Gastroesophageal sphincter (tissue), 4 donors: ENCODE results near the gene ASIC4. TPM values are rescaled to one million over a fixed set of nuclear protein-coding genes. Genes with fewer than 3 reads are reported as not detected.

Experiments used
- ATAC-seq: fragments of 150-250 bp; one replicate; pipeline ENCODE4 v1.9.1; 2016; ENCODE audit warnings: mild to moderate bottlenecking, moderate library complexity
- H3K27ac ChIP-seq, 4 donors: fragments of 200-600 bp; sonication (generic) in 3 of 4; 1 replicate in 3 of 4; 2 replicates in 1 of 4; pipeline ENCODE4 v1.5.1; 2016 to 2019
- H3K27me3 ChIP-seq: fragments of 200-600 bp; sonication (generic); one replicate; pipeline ENCODE4 v1.5.1; 2019
- H3K36me3 ChIP-seq, 2 donors: fragments of 200-600 bp; sonication (generic); one replicate each; pipeline ENCODE4 v1.5.1; 2019; ENCODE audit warnings: control low read depth in 1 of 2
- H3K4me1 ChIP-seq, 3 donors: fragments of 200-600 bp; sonication (generic); 1 replicate in 2 of 3; 2 replicates in 1 of 3; pipeline ENCODE4 v1.5.1; 2016 to 2019; ENCODE audit warnings: control low read depth in 2 of 3
- H3K4me3 ChIP-seq, 2 donors: fragments of 200-600 bp; sonication (generic); one replicate each; pipeline ENCODE4 v1.5.1; 2019; ENCODE audit warnings: mild to moderate bottlenecking in 1 of 2, moderate library complexity in 1 of 2
- H3K9me3 ChIP-seq, 3 donors: fragments of 200-600 bp; sonication (generic); one replicate each; pipeline ENCODE4 v1.5.1; 2017 to 2019; ENCODE audit warnings: control low read depth in 2 of 3
- CTCF ChIP-seq, 4 experiments: fragments of 200-600 bp in 2 of 4; fragments of 450-650 bp in 2 of 4; sonication (generic) in 1 of 4; IDR thresholded peaks; one replicate each; pipeline ENCODE4 v1.5.1; 2017 to 2019; ENCODE audit warnings: antibody characterized with exemption in 4 of 4, mild to moderate bottlenecking in 2 of 4, moderate library complexity in 2 of 4
- EP300 ChIP-seq: sonication (generic); formaldehyde crosslinking; IDR thresholded peaks from one replicate; pipeline ENCODE4 v1.6.1; 2017; ENCODE audit warnings: antibody characterized with exemption, mild to moderate bottlenecking
- POLR2A ChIP-seq, 2 donors: fragments of 450-650 bp; IDR thresholded peaks; one replicate each; pipeline ENCODE4 v1.6.1; 2017; ENCODE audit warnings: antibody characterized with exemption in 2 of 2, mild to moderate bottlenecking in 2 of 2, moderate library complexity in 1 of 2
- POLR2AphosphoS5 ChIP-seq: sonication (generic); formaldehyde crosslinking; IDR thresholded peaks from one replicate; pipeline ENCODE4 v1.6.1; 2017; ENCODE audit warnings: antibody characterized with exemption
- WGBS, 2 donors: methylation state at CpG; one replicate each; pipeline ENCODE4 v1.1.5; 2018; ENCODE audit warnings: low coverage in 1 of 2; 5-methylcytosine and 5-hydroxymethylcytosine counted together
- small RNA-seq, 4 donors: library from RNA; depleted of rRNA; stranded (forward); fragments of <200 nt; gene quantifications; one replicate each; pipeline ENCODE3, GENCODE V24; 2016
- total RNA-seq, 4 donors: library from RNA; depleted of rRNA; stranded (reverse); fragments of >200 nt; gene quantifications; one replicate each; pipeline ENCODE4 v1.1.0, GENCODE V29; 2016

Gene ASIC4
- total RNA-seq, 4 donors from 2014 or later, result 0.16 TPM; not detected in 3

DNA sequence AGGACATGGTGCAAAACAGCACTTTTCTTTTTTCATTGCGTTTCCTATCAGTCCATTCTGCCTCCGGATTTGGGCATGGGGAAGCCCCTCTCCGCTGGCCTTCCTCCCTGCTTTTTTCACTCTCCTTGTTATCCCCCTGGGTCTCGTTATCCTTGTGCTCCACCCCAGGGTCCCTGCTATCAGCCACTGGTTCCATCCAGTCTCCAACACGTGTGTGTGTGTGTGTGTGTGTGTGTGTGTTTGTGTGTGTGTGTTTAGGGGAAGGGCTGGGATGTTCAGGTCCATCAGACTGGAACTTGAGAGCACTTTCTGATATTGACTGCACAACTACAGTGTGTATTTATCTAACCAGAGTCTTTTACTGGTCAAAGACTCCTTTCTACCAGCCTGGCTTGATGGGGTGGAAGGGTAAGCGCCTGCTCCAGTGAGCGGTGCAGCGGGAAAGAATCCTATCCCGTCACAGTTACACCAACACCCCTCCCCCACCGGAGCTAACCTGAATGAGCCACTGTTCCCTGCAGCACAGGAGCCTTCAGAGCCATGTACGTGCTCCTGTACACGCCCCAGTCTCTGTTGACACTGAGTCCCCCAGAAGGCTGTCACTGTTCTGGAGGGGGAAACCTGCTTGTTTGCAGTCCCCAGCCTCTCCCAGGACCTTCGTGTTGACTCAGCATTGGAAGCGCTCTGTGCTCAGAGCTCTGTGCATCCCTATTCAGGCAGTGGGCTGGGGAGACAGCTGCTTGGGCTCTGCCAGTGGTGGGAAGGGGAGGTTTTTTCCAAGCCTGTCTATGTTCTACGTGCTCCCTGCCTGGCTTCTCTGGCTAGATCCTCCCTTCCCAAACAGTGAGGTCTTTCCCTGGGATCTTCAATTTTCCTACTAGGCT is 62.5 kb downstream of the ASIC4 start:
- Histone ChIP-seq H3K36me3 (no peaks in the 10 kb centered on the region), H3K27me3 (peaks cover 52% of the 10 kb centered on the region), H3K9me3 (no peaks in the 10 kb centered on the region), H3K4me1 (peaks cover 0 to 6% (median 0%) of the 10 kb centered on the region in 3 donors), H3K4me3 (no peak overlapping the region), H3K27ac (no peak overlapping the region)
- no peak for ATAC-seq
- WGBS, 2 donors, result 16 to 24% methylated on average over 6 to 10 of the region's 15 CpGs
- TF ChIP-seq CTCF (IDR thresholded peaks at IDR 0.05) (no peak), POLR2A (IDR thresholded peaks at IDR 0.05) (no peak), EP300 (no peak), POLR2AphosphoS5 (no peak)

DNA sequence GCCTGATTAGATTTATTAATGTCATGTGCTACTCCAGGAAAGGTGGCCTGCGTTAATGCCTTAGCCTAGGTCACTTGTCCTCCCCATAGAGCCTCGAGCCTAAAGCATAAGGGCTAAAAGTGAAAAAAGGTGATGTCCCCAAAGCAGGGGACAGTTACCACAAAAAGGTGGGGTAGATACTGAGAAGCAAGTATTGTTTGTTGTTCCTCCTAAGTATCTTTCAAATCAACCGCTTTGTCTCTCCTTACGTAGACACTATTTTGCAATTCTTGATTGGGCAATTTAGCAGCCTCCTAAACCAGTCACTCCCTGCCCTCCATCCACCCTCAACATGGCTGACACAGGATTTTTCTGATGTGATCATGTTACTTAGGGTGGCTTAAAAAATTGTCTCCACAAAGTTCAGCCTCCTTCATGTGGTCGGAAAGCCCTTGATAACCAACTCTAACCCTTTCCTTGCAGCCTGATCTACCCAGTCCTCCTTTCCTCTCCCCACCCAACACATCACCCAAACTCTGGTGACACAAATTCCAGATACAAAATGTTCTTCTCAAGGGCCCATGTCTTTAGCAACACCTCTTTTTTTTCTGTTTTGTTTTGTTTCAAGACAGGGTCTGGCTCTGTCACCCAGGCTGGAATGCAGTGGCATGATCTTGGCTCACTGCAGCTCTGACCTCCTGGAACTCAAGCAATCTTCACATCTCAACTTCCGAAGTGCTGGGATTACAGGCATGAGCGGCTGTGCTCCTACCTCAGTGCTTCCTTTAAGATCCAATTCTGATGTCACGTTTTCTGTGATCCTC is 64.7 kb downstream of the ASIC4 start:
- 75 to 83% methylated on average over 5 to 8 of the region's 8 CpGs for WGBS, 2 donors
- no peaks in the 10 kb centered on the region for H3K9me3 ChIP-seq
- H3K36me3 ChIP-seq, result no peaks in the 10 kb centered on the region
- H3K27ac ChIP-seq, result no peak overlapping the region
- no peak for TF ChIP-seq EP300
- no peak overlapping the region for H3K4me3 ChIP-seq
- H3K4me1 ChIP-seq, result no peaks in the 10 kb centered on the region
- ATAC-seq, result peak; percentile 22
- H3K27me3 ChIP-seq, result peaks cover 54% of the 10 kb centered on the region

DNA sequence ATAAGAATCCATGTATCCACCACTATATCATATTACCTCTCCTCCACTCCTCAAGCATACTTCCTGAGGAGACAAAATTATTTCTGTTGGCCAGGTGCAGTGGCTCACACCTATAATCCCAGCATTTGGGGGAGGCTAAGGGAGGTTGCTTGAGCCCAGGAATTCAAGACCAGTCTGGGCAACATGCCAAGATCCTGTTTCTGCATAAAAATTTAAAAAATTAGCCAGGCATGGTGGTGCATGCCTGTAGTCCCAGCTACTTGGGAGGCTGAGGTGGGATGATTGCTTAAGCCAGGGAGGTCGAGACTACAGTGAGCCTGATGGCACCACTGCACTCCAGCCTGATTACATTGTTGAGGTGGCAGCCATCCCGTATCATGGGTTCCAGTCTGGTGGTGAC is 67.1 kb downstream of the ASIC4 start:
- TF ChIP-seq POLR2A (IDR thresholded peaks at IDR 0.05) (no peak), CTCF (IDR thresholded peaks at IDR 0.05) (no peak), EP300 (no peak), POLR2AphosphoS5 (no peak)
- ATAC-seq, result no peak
- H3K9me3 ChIP-seq, result no peaks in the 10 kb centered on the region
- no peak overlapping the region for H3K27ac ChIP-seq
- 92% methylated on average over 2 of the region's 2 CpGs; no CpG with 5 or more reads in 1 of the 2 donors for WGBS, 2 donors
- no peak overlapping the region for H3K4me3 ChIP-seq
- H3K27me3 ChIP-seq, result peaks cover 45% of the 10 kb centered on the region
- no peaks in the 10 kb centered on the region for H3K4me1 ChIP-seq
- H3K36me3 ChIP-seq, result no peaks in the 10 kb centered on the region

Small RNA genes within 50 kb of the gene (small RNA-seq; reads per million reads assigned to genes)
- 0 reads per million in 4 donors for gene MIR3132

Other genes with a start within 250 kb of the ASIC4 start
- gene DNAJB2, start 235.1 kb upstream of the ASIC4 start, total RNA-seq, result 10 to 100 TPM; 45.3 to 76.1 (median 54.9) TPM
- 1 to 10 TPM in 2 of 4 donors, under 1 TPM in 1, not detected in 1; 0.58 to 3.0 (median 1.9) TPM for gene PTPRN, start 205.1 kb upstream of the ASIC4 start, total RNA-seq
- gene RESP18, start 181.7 kb upstream of the ASIC4 start, total RNA-seq, result not detected
- gene DNPEP, start 126.6 kb upstream of the ASIC4 start, total RNA-seq, result 10 to 100 TPM; 37.8 to 76.9 (median 59.2) TPM
- gene DES, start 96.1 kb upstream of the ASIC4 start, total RNA-seq, result over 10,000 TPM; 10,852 to 31,720 (median 15,007) TPM
- gene SPEG, start 79.6 kb upstream of the ASIC4 start, total RNA-seq, result 100 to 1,000 TPM in 3 of 4 donors, 10 to 100 TPM in 1; 90.2 to 307 (median 214) TPM
- gene GMPPA, start 15.6 kb upstream of the ASIC4 start, total RNA-seq, result 10 to 100 TPM; 11.3 to 26.4 (median 14.2) TPM
- 10 to 100 TPM; 36.0 to 66.0 (median 54.8) TPM for gene CHPF, start 29.3 kb downstream of the ASIC4 start, total RNA-seq
- gene TMEM198, start 29.5 kb downstream of the ASIC4 start, total RNA-seq, result 1 to 10 TPM; 1.6 to 9.5 (median 4.1) TPM
- 100 to 1,000 TPM in 1 of 4 donors, 10 to 100 TPM in 3; 73.2 to 118 (median 81.6) TPM for gene OBSL1, start 57.1 kb downstream of the ASIC4 start, total RNA-seq
- gene INHA, start 57.8 kb downstream of the ASIC4 start, total RNA-seq, result 1 to 10 TPM in 2 of 4 donors, not detected in 2; 1.8 to 4.4 TPM
- gene STK11IP, start 83.4 kb downstream of the ASIC4 start, total RNA-seq, result 10 to 100 TPM in 3 of 4 donors, 1 to 10 TPM in 1; 7.0 to 19.2 (median 14.7) TPM
- 10 to 100 TPM; 10.4 to 30.6 (median 12.4) TPM for gene SLC4A3, start 113.1 kb downstream of the ASIC4 start, total RNA-seq